HG03460 (cell line): Measurements from ENCODE around the gene PRXL2C.
"Not testable (repeated sequence)": the region's sequence is repeated elsewhere in the genome, so short reads cannot be mapped to it uniquely, and the experiment has no call there.

ENCODE experiments used
- ATAC-seq: cut with Tn5 transposase; IDR thresholded peaks from one replicate; pipeline ENCODE4 v1.9.1; 2021; ENCODE audit not compliant: unreplicated experiment

The PRXL2C gene, protein sequence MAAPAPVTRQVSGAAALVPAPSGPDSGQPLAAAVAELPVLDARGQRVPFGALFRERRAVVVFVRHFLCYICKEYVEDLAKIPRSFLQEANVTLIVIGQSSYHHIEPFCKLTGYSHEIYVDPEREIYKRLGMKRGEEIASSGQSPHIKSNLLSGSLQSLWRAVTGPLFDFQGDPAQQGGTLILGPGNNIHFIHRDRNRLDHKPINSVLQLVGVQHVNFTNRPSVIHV

DNA sequence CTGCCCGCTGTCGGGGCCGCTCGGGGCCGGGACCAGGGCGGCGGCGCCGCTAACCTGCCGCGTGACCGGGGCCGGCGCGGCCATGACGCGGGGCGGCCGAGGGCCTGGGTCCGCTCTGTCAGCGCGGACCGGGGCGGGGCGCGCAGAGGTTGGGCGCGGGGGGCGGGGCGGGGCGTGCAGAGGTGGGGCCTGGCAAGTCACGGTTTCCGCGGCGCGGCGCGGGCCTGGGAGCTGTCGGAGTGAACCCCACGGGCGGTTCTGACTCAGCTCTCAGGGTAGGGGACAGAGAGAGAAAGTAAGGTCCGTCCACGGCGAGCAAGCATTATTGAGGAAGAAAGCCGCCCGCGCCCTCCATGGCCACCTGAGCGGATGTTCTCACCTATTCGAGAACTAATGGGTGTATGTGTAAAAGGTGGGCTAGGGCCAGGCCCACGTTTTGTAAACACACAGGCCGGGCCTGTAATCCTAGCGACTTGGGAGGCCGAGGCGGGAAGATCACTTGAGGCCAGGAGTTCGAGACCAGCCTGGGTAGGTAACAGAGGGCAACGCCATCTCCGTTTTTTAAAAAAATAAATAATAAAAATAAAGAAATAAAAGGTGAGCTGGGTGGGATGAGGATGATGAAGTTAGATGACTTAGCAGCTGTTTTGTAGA lies at the start of gene PRXL2C:
Gene PRXL2C (minus strand): TSS at position 120 of the 654 bp plus-strand sequence. CDS start 36 bp downstream, at position 84.
- peak; percentile 74 for ATAC-seq

DNA sequence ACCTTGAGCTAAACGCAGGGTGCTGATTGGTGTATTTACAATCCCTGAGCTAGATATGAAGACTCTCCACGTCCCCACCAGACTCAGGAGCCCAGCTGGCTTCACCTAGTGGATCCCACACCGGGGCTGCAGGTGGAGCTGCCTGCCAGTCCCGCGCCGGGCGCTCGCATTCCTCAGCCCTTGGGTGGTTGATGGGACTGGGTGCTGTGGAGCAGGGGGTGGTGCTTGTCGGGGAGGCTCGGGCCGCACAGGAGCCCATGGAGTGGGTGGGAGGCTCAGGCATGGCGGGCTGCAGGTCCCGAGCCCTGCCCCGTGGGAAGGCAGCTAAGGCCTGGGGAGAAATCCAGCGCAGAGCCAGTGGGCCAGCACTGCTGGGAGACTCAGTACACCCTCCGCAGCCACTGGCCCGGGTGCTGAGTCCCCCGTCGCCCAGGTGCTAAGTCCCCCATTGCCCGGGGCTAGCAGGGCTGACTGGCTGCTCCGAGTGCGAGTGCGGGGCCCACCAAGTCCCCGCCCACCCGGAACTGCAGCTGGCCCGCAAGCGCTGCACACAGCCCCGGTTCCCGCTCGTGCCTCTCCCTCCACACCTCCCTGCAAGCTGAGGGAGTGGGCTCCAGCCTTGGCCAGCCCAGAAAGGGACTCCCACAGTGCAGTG lies 45.7 kb upstream of the PRXL2C start:
- ATAC-seq, result not testable (repeated sequence)

DNA sequence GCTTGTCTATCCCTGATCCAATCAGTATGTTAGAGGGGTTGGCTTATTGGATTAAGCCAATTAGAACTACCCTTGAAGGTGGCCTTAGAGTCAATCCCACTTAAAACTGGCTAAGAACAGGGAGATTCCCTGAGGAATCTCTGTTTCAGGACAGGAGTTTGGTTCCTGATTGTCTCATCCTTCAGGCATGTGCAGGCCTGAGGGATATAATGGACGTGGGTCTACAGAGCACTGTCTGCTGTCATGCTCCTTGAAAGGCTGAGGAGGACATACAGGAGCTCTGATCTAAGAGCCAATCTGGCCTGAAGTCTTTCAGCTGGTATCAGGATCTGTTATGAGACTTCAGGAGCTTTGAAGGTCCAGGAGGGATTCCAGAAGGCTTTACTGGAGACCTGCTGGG lies 36.2 kb upstream of the PRXL2C start:
- ATAC-seq, result no peak

DNA sequence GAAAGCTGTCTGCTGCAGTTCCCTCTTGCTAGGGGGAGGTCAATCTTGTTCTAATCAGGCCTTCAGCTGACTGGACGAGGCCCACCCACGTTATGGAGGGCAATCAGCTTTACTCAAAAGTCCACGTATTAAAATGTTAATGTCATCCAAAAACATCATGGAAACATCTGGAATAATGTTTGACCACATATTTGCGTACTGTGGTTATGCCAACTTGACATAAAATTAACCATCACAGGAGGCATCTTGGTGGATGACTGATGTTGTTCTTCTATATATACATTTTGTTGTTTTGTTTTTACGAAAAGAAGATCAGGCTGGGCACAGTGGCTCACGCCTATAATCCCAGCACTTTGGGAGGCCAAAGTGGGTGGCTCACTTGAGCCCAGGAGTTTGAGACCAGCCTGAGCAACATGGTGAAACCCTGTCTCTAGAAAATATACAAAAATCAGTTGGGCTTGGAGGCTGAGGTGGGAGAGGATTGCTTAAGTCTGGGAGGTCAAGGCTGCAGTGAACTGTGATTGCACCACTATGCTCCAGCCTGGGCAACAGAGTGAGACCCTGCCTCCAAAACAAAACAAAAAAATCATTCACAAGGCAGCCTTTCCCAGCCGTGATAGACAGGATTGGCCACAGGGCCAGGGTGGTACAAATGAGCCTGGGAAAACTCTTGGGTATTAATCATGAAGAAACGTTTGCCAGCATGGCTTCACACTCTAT lies 33.8 kb upstream of the PRXL2C start:
- ATAC-seq, result no peak

DNA sequence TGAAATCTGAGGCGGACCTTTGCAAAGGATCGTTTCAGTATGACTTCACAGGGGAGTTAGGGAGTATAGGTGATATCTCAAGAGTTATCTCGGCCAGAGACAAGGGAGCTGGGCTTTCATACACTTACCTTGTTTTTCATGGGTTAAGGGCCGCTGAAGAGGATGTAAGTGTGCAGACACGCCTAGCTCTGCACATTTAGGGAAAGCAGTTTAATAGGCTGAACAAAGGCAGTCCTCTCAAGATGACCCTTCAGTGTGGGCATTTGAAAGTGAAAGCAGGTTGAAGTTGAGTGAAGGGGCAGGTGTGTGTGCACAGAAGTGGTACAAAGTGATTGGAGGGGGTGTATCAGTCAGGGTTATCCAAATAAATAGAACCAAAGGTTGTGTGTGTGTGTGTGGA lies 33.1 kb upstream of the PRXL2C start:
- no peak for ATAC-seq

DNA sequence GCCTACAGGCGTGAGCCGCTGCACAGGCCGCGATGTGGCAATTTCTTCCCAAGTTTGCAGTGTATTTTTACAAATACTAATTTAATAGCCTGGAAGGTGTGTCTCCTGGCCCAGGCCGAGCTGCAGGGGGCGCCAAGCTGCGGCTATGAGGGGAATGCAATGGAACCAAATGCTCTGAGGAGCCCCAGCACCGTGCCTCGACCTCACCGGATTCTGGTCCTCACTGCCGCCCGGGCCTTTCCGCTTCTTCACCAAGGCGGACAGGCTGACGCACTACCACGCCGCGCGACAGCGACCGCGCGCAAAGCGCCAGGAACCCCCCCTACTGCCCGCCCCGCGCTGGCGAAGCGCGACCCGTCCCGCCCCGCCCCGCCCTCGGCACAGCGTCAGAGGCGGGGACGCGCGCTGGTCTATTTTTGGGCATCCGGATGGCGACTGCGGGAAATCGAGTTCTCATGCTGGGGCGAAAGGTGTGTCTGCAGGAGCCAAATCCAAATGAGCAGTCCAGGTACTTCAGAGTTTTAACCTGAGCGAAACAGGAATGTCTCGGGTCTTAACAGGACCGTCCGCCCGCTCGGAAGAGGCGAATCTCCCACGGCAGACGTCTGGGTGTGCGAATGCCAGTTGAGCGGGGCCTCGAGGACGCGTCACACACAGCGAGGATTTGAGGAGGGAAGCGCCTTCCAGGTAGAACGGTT lies 31.7 kb upstream of the PRXL2C start:
- no peak for ATAC-seq

DNA sequence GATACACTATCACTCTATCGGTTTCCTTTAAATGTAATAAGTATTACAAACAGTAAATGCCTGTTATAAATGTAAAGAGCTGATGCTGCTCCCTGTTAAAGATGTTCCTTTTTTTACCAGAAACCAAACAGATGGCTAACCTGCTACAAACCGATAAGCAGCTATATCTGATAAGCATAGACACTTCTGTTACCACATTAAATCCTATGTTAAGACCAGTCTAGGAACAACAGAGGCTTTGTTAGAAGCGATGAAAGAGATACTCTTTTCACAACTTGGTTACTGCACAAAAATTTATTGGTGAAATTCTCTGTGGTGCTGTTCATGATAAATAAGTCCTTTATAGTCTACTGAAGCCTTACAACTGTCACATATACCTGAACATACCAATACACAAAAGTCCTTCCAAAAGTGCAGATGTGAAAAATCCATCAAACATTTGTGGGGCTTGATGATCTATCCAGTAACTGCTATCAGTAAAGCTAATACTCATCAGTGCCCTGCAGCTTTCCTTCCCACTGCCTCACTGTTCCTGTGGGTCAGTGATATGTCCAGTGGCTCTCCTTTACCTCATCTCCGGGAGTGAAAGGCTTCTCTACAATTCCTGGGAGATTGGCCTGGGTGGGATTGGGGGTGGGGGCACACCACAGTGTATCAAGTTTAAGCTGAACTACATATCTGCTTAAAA lies 25.8 kb upstream of the PRXL2C start:
- no peak for ATAC-seq

DNA sequence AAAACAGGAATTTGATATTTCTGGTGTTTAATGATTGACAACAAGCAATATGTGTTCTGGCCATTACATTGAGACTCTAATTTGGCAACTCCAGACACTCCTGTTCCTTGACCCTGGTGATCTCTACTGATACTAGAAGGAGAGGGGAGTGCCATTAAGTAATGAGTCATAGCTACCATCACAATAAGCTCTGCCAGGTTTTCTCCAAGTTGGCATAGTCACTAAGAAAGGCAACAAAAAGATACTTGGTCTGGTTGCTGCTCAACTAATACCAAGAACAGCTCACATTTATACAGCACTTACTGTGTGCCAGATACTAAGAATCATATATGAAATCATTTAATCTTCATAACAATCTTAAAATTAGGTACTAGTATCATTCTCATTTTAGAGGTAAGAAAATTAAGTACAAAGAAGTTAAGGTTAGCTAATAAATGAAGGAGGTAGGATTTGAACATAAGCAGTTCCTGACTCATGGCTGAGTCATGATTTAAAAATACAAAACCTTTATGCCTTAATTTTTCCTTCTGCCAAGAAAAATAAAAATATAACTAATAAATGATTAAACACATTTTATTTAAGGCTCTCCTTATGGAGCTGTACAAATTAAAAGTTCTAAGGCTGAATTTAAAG lies 19.9 kb upstream of the PRXL2C start:
- no peak for ATAC-seq

DNA sequence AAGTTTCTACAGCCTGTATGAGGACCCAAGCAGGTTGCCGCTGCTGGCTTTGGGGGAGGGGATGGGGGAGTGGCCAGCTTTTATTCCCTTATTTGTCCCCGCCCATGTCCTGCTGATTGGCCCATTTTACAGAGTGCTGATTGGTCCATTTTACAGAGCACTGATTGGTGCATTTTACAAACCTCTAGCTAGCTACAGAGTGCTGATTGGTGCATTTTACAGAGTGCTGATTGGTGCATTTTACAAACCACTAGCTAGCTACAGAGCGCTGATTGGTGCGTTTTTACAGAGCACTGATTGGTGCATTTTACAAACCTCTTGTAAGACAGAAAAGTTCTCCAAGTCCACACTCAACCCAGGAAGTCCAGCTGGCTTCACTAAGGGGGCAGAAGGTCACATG lies 18.7 kb upstream of the PRXL2C start:
- not testable (repeated sequence) for ATAC-seq

DNA sequence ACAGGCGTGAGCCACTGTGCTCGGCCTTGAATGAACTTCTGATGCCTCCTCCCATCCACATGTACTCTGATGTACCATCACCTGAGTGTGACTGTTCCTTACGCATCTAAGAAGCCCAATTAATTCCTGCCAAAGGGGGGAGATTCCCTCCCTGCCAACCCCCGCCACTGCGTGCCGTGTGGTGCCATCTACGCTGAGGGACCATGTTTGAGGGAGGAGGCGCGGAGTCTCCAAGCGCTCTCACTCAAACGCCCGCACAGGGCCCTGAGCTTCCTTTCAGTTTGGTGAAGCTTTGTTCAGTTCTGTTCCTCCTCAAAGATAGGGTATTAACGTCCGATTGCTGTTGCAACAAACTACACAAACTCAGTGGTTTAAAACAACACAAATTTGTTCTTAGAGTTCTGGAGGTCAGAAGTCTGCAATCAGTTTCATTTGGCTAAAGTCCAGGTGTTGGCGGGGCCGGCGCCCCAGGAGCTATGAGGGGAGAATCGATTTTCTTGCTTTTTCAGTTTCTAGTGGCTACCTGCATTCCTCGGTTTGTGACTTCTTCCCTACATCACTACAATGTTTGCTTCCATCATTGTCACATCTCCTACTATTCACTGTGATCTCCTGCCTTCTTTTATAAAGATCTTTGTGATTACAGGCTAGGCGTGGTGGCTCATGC lies 13.9 kb upstream of the PRXL2C start:
- no peak for ATAC-seq

DNA sequence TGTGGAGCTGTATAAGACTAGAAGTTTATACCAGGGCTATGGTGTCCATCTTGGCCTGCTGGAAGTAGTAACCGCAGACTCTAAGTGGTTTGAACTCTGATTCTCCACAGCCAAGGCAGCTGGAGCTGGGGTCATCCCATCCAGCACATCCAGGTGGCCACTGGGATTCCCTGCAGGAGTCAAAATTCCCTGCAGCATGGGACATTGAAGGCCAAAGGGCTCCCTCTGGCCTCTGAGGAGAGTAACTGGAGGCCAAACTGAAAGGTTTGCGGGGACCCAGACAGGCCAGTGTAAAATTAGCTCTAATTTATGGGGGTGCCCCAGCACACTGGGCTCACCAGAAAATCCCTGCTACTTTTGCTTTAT lies 12.2 kb upstream of the PRXL2C start:
- ATAC-seq, result no peak

DNA sequence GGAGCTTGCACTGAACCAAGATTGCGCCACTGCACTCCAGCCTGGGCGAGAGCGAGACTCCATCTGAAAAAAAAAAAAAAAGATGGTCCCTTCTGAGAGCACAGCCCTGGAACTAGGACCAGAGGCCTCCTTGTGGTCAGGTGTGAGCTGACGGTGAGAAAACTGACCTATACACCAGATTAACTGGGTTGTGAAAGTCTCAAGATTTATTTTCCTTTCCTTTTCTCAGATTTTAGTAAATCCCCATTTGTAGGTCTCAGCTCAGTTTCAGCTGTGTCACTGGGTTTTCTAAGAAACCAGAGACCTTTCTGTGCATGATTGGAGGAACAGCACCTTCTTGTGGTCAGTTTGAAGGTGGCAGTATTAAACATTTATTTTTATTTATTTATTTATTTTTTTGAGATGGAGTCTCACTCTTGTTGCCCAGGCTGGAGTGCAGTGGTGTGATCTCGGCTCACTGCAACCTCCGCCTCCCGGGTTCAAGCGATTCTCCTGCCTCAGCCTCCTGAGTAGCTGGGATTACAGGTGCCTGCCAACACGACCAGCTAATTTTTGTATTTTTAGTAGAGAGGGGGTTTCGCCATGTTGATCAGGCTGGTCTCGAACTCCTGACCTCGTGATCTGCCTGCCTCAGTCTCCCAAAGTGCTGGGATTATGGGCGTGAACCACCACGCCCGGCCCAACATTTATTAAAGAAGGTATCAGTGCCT lies 11.7 kb upstream of the PRXL2C start:
- ATAC-seq, result not testable (repeated sequence)

DNA sequence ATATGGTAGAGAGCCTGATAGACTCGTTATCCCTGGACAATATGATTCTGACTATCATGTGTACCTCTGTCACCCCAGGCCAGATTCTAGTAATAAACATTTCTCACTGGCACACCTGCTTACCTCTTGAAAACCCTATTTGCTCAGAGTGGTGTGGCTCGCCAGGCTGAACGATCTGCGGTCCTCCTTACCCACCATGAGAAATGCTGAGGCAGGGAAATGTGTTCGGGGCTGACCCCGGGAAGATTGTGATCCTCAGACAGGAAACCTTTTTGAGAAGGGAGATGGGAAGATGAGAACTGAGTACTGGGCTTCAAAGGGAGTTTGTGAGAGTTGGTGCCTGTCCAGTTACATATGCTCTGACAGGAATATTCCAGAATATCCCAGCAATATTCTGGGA lies 10.7 kb upstream of the PRXL2C start:
- no peak for ATAC-seq

DNA sequence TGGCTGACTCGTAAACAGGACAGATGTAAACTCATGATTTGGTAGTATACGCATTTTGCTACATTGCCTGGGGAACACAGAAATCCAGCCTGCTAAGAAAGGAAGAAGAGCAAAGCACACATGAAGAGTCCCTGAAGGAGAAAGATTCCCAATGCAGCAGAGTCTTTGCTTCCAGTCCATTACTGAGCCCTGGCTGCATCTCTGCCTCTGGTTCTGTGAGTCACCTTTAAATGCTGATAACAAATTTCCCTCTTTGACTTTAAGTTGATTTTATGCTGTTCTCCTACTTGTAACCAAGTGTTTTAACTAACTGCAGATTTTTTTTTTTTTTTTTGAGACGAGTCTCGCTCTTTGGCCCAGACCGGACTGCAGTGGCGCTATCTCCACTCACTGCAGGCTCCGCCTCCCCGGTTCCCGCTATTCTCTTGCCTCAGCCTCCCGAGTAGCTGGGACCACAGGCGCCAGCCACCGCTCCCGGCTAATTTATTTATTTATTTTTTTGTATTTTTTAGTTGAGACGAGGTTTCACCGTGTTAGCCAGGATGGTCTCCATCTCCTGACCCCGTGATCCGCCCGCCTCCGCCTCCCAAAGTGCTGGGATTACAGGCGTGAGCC lies 8.5 kb upstream of the PRXL2C start:
- no peak for ATAC-seq

DNA sequence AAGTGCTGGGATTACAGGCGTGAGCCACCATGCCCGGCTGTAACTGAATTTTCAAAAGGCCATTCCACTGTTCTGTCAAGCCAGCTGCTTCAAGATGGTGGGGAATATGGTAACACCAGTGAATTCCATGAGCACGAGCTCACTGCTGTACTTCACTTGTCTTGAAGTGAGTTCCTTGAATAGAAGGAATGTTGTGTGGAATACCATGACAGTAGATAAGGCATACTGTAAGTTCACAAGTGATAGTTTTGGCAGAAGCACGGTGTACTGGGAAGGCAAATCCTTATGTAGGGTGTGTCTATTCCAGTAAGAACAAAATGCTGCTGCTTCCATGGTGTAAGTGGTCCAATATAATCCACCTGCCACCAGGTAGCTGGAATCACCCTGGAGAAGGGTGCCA lies 6.6 kb upstream of the PRXL2C start:
- no peak for ATAC-seq

DNA sequence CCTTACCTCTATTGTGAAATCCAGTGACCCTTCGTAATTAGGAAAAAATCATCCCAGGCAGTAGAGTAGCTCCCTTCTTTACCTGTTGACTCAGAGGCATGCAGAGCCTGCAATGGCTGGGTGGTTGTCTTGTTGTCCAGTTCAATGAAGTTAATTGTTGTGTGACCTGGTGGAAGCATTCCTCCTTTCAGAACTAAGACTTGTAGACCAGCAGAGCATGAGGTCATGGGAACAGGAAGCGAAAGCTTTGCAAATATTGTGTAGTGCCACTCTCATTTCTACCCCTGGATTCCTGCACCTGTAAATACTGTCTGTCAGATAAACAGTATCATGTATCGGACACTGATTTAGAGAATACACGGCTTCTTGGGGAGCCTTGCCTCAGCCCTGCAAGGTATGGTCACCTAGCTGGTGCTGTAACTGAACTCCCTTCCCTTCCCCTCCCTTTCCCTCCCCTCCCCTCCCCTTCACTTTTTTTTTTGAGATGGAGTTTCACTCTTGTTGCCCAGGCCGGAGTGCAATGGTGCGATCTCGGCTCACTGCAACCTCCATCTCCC lies 5.7 kb upstream of the PRXL2C start:
- no peak for ATAC-seq

DNA sequence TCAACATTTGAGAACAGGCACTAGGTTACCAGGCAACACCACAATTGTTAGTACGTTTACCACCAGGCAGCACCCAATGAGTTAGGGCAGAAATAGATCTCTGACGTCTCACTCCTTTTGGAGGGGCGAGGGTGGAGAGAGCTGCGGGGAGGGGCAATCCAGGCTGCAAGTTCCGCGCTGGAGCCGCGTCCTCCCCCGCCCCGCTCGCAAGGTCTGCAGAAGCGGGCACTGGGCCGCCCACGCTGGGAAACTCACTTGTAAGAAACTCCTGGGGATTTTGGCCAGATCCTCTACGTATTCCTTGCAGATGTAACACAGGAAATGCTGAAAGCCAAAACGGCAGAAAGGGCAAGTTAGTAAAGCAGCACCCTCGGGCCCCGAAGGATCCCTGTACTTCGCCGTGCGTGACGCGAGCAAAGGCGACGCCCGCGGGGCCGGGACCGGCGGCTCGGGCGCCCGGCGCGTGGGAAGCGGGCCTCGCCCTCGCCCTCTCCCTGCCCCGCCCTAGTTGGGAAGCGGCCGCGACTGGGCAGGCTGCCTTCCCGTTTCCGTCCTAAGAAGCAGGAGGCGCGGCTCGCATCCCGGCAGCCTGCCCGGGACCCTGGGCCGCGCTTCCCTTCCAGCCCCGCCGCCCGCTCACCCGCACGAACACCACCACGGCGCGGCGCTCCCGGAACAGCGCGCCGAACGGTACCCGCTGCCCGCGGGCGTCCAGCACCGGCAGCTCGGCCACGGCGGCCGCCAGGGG lies 493 bp downstream of the PRXL2C start:
- ATAC-seq, result peak; percentile 53

DNA sequence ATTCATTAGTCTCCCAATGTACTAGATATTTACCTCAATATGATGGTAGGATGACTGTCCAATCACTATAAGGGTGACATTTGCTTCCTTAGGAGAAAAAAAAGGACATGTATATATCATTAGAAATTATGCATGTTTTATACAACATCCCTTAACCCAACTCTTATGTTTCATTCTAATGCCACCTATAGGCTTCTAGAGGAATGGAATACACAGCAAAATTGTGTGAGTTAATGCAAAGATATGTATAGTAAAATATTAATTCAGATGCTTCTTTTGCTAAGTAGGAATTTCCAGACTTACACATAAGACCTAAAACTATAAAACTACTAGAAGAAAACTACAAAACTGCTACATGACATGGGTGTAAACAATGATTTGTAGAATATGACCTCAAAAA lies 3.5 kb downstream of the PRXL2C start:
- ATAC-seq, result no peak
